Heart right ventricle (tissue), 16 donors: Measurements from ENCODE around the gene CDKN3. TPM values are rescaled to one million over a fixed set of nuclear protein-coding genes. Genes with fewer than 3 reads are reported as not detected.

Experiments
- ATAC-seq, 8 donors: fragments of 200-7000 bp; cut with Tn5 transposase; one replicate each; pipeline ENCODE4 v1.9.1; 2020; ENCODE audit warnings: mild to moderate bottlenecking in 8 of 8, moderate library complexity in 8 of 8, moderate number of reproducible peaks in 1 of 8
- DNase-seq, 2 donors: peaks; one replicate each; pipeline ENCODE4 v3.0.0-alpha.2; 2020
- H3K27ac ChIP-seq, 10 donors: fragments of 200-600 bp; sonication (generic) in 2 of 10; one replicate each; pipeline versions ENCODE4 v1.5.0 to v1.8.0; 2020 to 2022; ENCODE audit warnings: mild to moderate bottlenecking in 3 of 10
- H3K27me3 ChIP-seq, 7 donors: fragments of 200-600 bp; one replicate each; pipeline ENCODE4 v1.8.0; 2021 to 2022; ENCODE audit warnings: mild to moderate bottlenecking in 2 of 7
- H3K36me3 ChIP-seq, 9 donors: fragments of 200-600 bp; sonication (generic) in 1 of 9; one replicate each; pipeline versions ENCODE4 v1.5.0 to v1.8.0; 2020 to 2022; ENCODE audit warnings: mild to moderate bottlenecking in 2 of 9
- H3K4me1 ChIP-seq, 9 donors: fragments of 200-600 bp; sonication (generic) in 1 of 9; one replicate each; pipeline versions ENCODE4 v1.5.0 to v1.8.0; 2020 to 2022; ENCODE audit warnings: mild to moderate bottlenecking in 4 of 9
- H3K4me3 ChIP-seq, 10 donors: fragments of 200-600 bp; sonication (generic) in 2 of 10; one replicate each; pipeline versions ENCODE4 v1.5.0 to v1.8.0; 2020 to 2022; ENCODE audit warnings: mild to moderate bottlenecking in 7 of 10, moderate library complexity in 2 of 10
- H3K9me3 ChIP-seq, 11 donors: fragments of 200-600 bp in 10 of 11; sonication (generic) in 2 of 11; one replicate each; pipeline versions ENCODE4 v1.5.0 to v1.8.0; 2013 to 2022; ENCODE audit warnings: mild to moderate bottlenecking in 2 of 11, control low read depth in 1 of 11, moderate library complexity in 1 of 11
- WGBS, 2 donors: extraction: QIAGEN DNeasy Blood & Tissue Kit; methylation state at CpG; one replicate each; pipeline ENCODE4 v1.1.7; 2013; ENCODE audit warnings: inconsistent platforms in 1 of 2; 5-methylcytosine and 5-hydroxymethylcytosine counted together
- intact Hi-C, 10 donors: fragments of 100-400 bp; cut with DNase I; formaldehyde crosslinking; loops; one replicate each; pipeline versions ENCODE4 v1.11.1 to v1.14.2; 2022
- long read RNA-seq, 3 donors: library from polyadenylated mRNA; unstranded; transcript quantifications; one replicate each; pipeline ENCODE4 v2.0.0, GENCODE V29; 2020 to 2021
- polyA plus RNA-seq, 2 donors: library from polyadenylated mRNA; stranded (reverse); fragments of 200-250 nt; gene quantifications; one replicate each; pipeline ENCODE4 v1.2.3, GENCODE V29; 2013
- total RNA-seq, 10 donors: library from RNA; stranded (reverse); fragmentation: NEBNext Ultra II Directional in 3 of 10; extraction: Animal tissue kit (Norgen Biotek cat#: 25700) in 3 of 10; gene quantifications; one replicate each; pipeline versions ENCODE4 v1.2.1 to v1.2.4, GENCODE V29; 2021 to 2023
- TF ChIP-seq, protein P1 (sequence below), 9 donors: fragments of 200-600 bp; sonication (generic) in 2 of 9; IDR thresholded peaks; one replicate each; pipeline versions ENCODE4 v1.5.0 to v1.8.0; 2021 to 2022; ENCODE audit warnings: antibody characterized with exemption in 9 of 9, mild to moderate bottlenecking in 5 of 9, moderate library complexity in 1 of 9
- donor health status: Arrhythmogenic right ventricular cardiomyopathy.
- donor health status: ischemic (EF 13 %, LVEDD 7.1; RV severe dilation, severe dysfunction).
- donor health status: healthy with polysubstance abuse.
- donor health status: DM: no; HTN: yes; CAD: no.
- donor health status: DM: no; HTN: no; CAD: no.
- donor health status: ischemic (EF 25% LVEDD 6.9; RV normal size, moderate dysfunction).
- donor health status: ischemic (EF 25% LVEDD 5.7; RV mildly dilated, moderate dysfunction).
- donor health status: healthy.
- donor health status: DM: yes; HTN: yes; CAD: no.
- donor health status: Ischemic cardiomyopathy.
- donor health status: ischemic (EF 35%, LVEDD 5.7; RV mildly dilated, moderate dysfunction).
- donor health status: nonischemic (EF 11% LVEDD 7.7; RV severe dilation, severe dysfunction).
- donor health status: DM: yes; HTN: yes; CAD: no.
- donor health status: PGD.
- donor health status: ischemic (EF 29% LVEDD 5.4; RV normal size, mild dysfunction).
- donor health status: nonischemic (EF 23%, LVEDD 6.1; RV moderate dilation, normal function).

CDKN3 gene, protein sequence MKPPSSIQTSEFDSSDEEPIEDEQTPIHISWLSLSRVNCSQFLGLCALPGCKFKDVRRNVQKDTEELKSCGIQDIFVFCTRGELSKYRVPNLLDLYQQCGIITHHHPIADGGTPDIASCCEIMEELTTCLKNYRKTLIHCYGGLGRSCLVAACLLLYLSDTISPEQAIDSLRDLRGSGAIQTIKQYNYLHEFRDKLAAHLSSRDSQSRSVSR
- 10 to 100 TPM in 1 of 10 donors, 1 to 10 TPM in 9; 1.8 to 14.7 (median 4.2) TPM for total RNA-seq
- polyA plus RNA-seq, result 1 to 10 TPM; 3.1 to 5.2 TPM
- long read RNA-seq, donor 1, transcript CDKN3-202 (8 exons, 893 nt), result major isoform, 7 of 8 reads
- long read RNA-seq, donor 1, partial matches to known transcripts, result 0 of 8 reads
- long read RNA-seq, donor 1, other reads (novel, unspliced or antisense), result 1 of 8 reads
- long read RNA-seq, donor 2, partial matches to known transcripts, result 1 of 4 reads
- long read RNA-seq, donor 2, other reads (novel, unspliced or antisense), result 0 of 4 reads
- long read RNA-seq, donor 3, partial matches to known transcripts, result 0 of 1 reads
- long read RNA-seq, donor 3, other reads (novel, unspliced or antisense), result 0 of 1 reads

DNA sequence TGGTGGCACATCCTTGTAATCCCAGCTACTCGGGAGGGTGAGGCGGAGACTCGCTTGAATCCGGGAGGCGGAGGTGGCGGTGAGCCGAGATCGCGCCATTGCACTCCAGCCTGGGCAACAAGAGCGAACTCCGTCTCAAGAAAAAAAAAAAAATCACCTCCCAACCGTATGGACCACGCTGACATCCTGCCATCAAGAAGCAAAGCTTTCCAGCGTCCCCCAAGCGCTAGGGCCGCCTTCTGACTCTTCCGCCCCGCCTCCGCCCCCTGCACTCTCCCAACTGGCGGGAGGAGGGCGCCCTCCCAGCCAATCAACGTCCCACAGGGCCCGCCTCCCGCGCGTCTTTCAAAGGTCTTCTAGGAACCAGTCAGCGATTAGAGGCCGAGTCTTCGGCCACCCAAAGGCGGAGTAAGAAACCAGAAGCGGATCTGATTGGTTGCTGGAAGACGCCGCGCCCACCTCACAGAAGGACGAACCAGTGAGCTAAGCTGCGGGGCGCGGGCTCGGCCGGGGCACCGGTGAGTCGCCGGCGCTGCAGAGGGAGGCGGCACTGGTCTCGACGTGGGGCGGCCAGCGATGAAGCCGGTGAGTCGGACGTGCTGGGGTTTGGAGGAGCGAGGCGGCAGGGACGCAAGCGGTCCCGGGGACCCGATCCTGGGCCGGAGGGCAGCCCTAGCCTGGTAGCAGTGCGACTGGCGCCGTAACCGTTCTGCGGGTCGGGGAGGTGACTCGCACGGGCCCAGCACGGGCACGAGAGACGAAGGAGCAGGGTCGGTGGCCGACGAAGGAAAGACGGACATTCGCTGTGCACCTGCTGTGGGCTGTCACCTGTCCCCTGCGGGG is at the start of gene CDKN3:
TSS of gene CDKN3 (plus strand) at position 515 of the 843 bp plus-strand sequence. CDS start at position 577, 62 bp downstream.
- 0 to 1% methylated on average over 71 to 76 of the region's 76 CpGs for WGBS, 2 donors
- peak; percentile 98 to 99 (median 99) for ATAC-seq
- Histone ChIP-seq H3K27ac (peak within 1 kb of the TSS in 6 of 10 donors; percentile 26 to 75 (median 40)), H3K9me3 (no peaks in the 10 kb centered on the region), H3K36me3 (peaks cover 0 to 3% (median 0%) of the 10 kb centered on the region in 9 donors), H3K4me1 (peaks cover 0 to 27% (median 9%) of the 10 kb centered on the region in 9 donors), H3K27me3 (no peaks in the 10 kb centered on the region), H3K4me3 (peak within 1 kb of the TSS; percentile 56 to 95 (median 75))
- TF ChIP-seq, protein P1, sequence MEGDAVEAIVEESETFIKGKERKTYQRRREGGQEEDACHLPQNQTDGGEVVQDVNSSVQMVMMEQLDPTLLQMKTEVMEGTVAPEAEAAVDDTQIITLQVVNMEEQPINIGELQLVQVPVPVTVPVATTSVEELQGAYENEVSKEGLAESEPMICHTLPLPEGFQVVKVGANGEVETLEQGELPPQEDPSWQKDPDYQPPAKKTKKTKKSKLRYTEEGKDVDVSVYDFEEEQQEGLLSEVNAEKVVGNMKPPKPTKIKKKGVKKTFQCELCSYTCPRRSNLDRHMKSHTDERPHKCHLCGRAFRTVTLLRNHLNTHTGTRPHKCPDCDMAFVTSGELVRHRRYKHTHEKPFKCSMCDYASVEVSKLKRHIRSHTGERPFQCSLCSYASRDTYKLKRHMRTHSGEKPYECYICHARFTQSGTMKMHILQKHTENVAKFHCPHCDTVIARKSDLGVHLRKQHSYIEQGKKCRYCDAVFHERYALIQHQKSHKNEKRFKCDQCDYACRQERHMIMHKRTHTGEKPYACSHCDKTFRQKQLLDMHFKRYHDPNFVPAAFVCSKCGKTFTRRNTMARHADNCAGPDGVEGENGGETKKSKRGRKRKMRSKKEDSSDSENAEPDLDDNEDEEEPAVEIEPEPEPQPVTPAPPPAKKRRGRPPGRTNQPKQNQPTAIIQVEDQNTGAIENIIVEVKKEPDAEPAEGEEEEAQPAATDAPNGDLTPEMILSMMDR (IDR thresholded peaks at IDR 0.05), result peak; percentile 27 to 82 (median 66)
- peak; percentile 97 to 98 for DNase-seq
- intact Hi-C loops, result no loop called here

DNA sequence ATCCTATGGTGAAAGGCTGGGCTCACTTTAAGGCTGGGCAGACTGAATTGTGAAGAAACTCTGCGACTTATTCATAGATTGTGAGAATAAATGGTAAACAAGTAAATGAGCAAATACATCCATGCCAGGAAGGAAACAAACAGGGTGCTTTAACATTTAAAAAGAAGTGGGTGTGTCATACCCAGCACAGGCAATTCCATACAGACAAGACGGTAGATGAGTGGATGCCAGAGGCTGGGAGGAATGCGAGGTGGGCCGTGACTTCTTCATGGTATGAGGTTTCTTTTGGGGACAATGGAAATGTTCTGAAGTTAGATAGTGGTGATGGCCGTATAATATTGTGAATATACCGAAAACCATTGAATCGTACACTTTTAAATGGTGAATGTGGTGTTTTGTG is 49.8 kb upstream of the CDKN3 start:
- H3K4me3 ChIP-seq, result no peak overlapping the region
- H3K36me3 ChIP-seq, result no peaks in the 10 kb centered on the region
- WGBS, 2 donors, result 93 to 95% methylated on average over 7 of the region's 7 CpGs
- no peaks in the 10 kb centered on the region for H3K27me3 ChIP-seq
- DNase-seq (no peak), ATAC-seq (no peak)
- peaks cover 0 to 29% (median 21%) of the 10 kb centered on the region in 9 donors for H3K4me1 ChIP-seq
- H3K9me3 ChIP-seq, result peaks cover 0 to 6% (median 0%) of the 10 kb centered on the region in 11 donors
- intact Hi-C loops, result loop anchor here (5.0 to 10.0 kb wide), 8 partner anchors 162 to 1052 kb away; partner anchors contain the start of gene BMP4 (in 1 of the 10)
- TF ChIP-seq, protein P1 (IDR thresholded peaks at IDR 0.05), result no peak
- no peak overlapping the region for H3K27ac ChIP-seq

DNA sequence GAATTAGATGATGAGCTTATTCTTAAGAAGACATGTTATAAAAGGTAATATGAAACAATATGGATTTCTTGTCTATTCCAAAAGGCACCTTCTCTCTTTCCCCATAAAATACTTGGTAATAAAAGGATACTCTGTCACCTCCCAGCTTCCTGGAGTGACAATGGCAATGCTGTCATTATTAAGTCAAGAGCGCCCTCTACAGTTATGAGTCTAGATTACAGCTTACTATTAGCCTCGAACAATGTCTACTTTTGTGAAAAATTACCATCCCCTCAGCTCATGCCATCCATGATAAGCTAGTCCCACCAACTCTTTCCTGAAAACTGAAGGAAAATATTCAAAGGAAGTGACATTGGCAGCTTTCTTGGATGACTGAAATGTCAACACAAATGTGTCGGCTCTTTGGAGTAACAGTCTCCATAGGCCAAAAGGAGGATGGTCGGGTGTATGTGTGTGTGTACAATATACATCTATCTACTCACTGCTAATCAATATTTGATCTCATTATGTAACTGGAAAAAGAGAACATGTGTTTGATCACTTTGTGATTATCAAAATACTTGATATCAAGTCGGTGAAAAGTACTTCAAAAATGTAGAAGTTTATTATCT is 48.7 kb upstream of the CDKN3 start:
- 41 to 47% methylated on average over 5 of the region's 5 CpGs for WGBS, 2 donors
- no peak overlapping the region for H3K4me3 ChIP-seq
- TF ChIP-seq, protein P1 (IDR thresholded peaks at IDR 0.05), result peak; percentile 55 to 89 (median 75)
- peak overlapping the region in 4 of 10 donors; percentile 66 to 83 (median 80) for H3K27ac ChIP-seq
- peak in 1 of 2 donors; percentile 32 for DNase-seq
- intact Hi-C loops, result loop anchor here (2.0 to 10.0 kb wide), 9 partner anchors 163 to 1053 kb away; partner anchors contain the start of gene BMP4 (in 1 of the 10)
- H3K4me1 ChIP-seq, result peaks cover 0 to 27% (median 21%) of the 10 kb centered on the region in 9 donors
- peak in 6 of 8 donors; percentile 41 to 57 (median 50) for ATAC-seq
- no peaks in the 10 kb centered on the region for H3K27me3 ChIP-seq
- H3K9me3 ChIP-seq, result peaks cover 0 to 9% (median 0%) of the 10 kb centered on the region in 11 donors
- no peaks in the 10 kb centered on the region for H3K36me3 ChIP-seq
